Raji (cell line): ENCODE data around the gene TESK2.

Experiments used
- POLR2A ChIP-seq: IDR thresholded peaks from 2 replicates; pipeline ENCODE4 v1.6.1; 2011; ENCODE audit warnings: low read depth, low read length, control low read depth; ENCODE audit not compliant: insufficient read depth

Gene TESK2

GRCh38 chr1:45401524-45401923 is 89.4 kb downstream of the TESK2 start:
- TF ChIP-seq POLR2A = no peak

DNA sequence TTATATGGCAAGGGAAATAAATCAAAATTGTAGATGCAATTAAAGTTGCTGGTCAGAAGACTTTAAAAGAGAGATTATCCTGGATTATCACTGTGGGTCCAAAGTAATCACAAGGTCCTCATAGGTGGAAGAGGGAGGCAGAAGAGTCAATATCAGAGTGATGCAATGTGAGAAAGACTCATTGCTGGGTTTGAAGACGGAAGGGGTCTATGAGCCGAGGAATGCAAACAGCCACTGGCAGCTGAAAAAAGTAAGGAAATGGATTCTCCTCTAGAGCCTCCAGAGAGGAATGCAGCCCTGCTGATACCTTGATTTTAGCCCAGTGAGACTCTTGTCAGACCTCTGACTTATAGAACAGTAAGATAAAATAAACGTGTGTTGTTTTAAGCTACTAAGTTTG is 90.9 kb downstream of the TESK2 start:
- no peak for TF ChIP-seq POLR2A

GRCh38 chr1:45397285-45397684 is 93.7 kb downstream of the TESK2 start:
- no peak for TF ChIP-seq POLR2A

- TF ChIP-seq POLR2A = no peak
Measured at GRCh38 chr1:45395582-45395981, 95.4 kb downstream of the TESK2 start.

GRCh38 chr1:45395051-45395450 is 95.9 kb downstream of the TESK2 start:
- no peak for TF ChIP-seq POLR2A

DNA sequence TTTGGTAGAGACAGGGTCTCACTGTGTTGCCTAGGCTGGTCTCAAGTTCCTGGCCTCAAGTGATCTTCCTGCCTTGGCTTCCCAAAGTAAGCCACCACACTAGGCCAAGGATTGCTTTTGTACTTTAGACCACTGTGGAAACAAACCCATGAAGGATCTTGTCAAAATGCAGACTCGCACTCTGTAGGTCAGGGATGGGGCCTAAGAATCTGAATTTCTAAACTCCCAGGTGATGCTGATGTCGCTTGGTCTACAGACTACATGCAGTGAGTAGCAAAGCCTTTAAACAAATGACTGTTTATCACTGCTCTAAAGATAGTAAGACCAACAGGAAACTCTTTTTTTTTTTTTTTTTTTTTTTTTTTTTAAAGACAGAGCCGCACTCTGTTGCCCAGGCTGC is 96.6 kb downstream of the TESK2 start:
- TF ChIP-seq POLR2A = peak; percentile 50; the same call in 1 of the 2 replicates

DNA sequence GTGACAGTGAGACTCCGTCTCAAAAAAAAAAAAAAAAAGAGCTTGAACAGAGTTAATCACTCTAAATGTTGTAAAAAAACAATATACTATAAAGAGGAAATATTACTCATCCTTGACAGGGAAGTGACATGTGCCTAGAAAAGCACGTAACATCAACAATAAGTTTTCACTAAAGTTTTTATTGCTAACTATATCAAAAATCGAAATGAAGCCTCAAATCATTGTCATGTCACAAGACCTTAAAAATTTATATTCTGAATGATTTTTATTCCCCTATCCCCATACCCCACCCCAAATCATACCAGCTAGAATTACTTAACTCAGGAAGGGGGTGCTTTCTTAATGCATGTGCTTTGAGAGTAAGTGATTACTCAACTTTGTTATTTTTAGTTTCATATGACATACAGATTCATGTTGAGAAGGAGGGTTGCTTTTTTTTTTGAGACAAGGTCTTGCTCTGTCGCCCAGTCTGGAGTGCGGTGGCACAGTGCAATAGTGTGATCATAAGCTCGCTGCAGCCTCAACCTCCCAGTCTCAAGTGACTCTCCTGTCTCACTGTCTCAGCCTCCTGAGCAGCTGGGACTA is 97.2 kb downstream of the TESK2 start:
- peak; percentile 57 for TF ChIP-seq POLR2A

DNA sequence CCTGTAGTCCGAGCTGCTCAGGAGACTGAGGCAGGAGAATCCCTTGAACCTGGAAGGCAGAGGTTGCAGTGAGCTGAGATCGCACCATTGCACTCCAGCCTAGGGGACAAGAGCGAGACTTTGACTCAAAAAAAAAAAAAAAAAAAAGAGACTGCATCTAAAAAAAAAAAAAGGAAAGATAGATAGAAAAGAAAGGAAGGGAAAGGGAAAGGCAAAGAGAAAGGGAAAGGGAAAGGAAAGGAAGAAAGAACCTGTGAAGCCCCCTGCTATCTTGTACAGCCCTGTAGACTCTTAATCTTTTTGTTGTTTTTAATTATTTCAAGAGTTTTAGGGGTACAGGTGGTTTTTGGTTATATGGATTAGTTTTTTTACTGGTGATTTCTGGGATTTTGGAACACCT is 104.7 kb downstream of the TESK2 start:
- TF ChIP-seq POLR2A = no peak

GRCh38 chr1:45385302-45385701 is 105.7 kb downstream of the TESK2 start:
- TF ChIP-seq POLR2A = no peak

DNA sequence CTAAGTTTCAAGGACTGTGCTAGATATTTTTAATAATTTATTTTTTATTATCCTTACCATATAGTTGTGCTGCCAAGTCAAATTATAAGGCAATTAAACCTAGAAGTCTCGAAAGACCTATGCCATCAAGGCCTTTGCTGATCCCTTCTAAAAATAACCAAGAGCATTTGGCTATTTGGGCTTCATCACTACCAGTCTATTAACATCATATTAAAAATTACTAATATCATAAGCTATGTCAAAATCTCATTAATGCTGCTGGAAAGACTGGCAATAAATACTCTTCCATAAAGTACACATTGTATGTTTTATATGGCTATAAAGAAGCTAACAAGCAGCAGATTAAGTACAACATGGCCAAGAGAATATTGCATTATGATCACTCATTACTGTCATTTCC is 107.8 kb downstream of the TESK2 start:
- TF ChIP-seq POLR2A = no peak

DNA sequence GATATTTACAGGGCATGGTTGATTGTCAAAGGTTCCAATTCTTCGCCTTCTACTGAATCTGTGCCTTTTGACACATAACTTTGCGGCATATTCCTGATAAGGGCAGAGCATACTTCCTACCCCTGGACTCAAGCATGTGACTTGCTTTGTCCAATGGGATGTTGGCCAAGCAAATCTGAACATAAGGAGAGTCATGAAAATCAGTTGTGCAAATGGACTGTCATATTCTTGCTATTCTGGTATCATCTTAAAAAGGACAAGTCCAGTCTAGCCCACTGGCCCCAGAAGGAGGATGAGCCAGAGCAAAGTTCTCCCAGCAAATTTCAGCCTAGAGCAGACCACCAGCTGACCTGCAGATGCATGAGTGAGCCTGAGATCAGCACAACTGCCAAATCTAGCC is 109.7 kb downstream of the TESK2 start:
- TF ChIP-seq POLR2A = no peak

DNA sequence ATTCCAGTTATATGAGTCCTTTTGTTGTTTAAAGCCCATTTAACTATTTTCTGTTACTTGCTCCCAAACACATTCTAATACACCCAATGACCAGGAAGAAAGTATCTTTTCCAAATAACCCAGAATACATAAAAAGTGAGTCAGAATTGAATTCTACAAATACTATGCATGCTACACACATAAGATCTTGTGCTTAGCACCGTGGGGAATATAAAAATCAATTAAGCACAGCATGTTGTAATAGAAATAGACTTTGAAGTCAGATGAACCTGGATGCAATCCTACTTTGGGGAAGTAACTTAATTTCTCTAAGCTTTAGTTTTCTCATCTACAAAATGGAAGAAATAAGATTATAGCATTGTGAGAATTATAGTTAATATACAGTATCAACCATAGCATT is 110.2 kb downstream of the TESK2 start:
- no peak for TF ChIP-seq POLR2A

DNA sequence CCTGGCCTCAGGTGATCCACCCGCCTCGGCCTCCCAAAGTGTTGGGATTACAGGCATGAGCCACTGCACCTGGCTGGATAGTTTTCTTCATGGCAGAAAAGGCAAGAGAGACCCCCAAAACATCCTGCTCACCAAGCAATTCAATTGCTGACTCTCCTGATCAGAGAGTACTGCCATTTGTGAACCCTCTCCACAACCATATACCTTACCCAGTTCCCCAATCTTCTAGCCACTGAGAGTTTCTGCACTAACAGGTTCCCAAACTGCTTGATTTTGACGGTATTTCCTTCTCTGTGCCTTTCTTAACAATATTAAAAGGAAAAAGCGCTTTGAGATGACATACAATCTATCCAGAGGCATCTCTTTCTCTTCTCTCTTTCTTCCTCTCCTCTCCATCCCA is 110.8 kb downstream of the TESK2 start:
- no peak for TF ChIP-seq POLR2A

DNA sequence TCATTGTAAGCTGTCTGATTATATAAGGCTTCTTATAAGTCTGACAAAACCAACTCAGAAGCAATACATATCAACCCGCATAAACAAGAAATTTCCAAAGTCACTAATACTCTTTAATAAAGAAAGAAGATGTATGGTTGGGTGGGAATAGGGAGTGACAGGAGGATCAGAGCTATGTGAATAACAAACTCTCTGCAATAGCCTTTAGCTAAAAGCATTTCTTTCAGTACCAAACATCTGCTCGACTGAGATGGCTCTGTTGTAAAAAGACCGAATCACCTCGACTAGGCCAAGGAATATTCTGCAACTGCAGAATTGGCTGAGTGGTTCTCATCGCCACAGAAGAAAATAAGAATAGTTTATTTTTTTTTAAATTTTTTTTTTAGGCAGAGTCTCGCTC is 111.4 kb downstream of the TESK2 start:
- TF ChIP-seq POLR2A = no peak

GRCh38 chr1:45378184-45378583 is 112.8 kb downstream of the TESK2 start:
- TF ChIP-seq POLR2A = no peak

DNA sequence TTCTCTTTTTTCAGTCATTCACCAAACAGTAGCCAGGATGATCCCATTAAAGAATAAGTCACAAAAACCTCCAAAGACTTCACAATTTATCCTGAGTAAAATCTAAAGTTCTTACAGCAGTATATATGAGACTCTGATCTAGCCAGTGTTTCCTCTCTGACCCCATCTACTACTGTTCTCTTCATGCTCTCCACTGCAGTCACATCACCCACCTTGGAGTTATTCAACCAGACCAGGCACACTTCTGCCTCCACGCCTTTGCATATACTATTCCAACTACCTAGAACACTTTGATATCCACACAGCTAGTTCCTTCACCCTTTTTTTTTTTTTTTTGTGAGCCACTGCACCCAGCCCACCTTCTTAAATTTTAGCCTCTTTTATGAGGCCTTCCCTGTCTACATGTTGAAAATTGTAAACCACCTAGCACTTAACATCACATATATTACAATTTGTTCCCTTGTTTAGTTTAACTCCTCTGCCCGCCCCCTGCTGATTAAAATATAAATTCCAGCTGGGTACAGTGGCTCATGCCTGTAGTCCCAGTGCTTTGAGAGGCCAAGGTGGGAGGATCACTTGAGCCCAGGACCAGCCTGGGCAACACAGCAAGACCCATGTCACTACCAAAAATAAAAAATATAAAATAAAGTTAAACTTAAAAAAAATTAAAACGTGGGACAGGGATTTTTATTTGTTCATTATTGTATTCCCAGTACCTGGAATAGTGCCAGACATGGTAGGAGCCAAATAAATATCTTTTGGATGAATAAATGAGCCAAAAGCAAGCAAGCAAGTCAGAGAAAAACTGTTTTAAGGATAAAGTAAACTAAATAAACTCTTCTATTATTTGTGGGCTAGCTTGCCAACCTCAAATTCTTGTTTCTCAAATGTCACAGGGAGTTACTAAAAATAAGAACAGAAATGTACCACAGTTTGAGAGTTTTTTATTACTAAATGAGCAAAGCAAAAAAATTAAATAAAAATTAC is 115.6 kb downstream of the TESK2 start:
- no peak for TF ChIP-seq POLR2A
